Hematopoietic multipotent progenitor cell treated with erythropoietin and hydrocortisone succinate and interleukin-3 and kit ligand, for 6 days (in vitro differentiated cells): ENCODE data around the gene TAMALIN.
"Not testable (repeated sequence)": the region's sequence is repeated elsewhere in the genome, so short reads cannot be mapped to it uniquely, and the experiment has no call there.

ENCODE experiments used
- DNase-seq: peaks from one replicate; pipeline ENCODE4 v3.0.0-alpha.2; 2015

TAMALIN gene

GRCh38 chr12:52006726-52007157 is at the start of gene TAMALIN:
Gene TAMALIN, plus strand, starts transcription at chr12:52006946. Its CDS starts 74 bp downstream, at chr12:52007020.
- peak; percentile 61 for DNase-seq

GRCh38 chr12:51958542-51958941 is 48.2 kb upstream of the TAMALIN start:
- no peak for DNase-seq

GRCh38 chr12:51959211-51959610 is 47.5 kb upstream of the TAMALIN start:
- DNase-seq = no peak

DNA sequence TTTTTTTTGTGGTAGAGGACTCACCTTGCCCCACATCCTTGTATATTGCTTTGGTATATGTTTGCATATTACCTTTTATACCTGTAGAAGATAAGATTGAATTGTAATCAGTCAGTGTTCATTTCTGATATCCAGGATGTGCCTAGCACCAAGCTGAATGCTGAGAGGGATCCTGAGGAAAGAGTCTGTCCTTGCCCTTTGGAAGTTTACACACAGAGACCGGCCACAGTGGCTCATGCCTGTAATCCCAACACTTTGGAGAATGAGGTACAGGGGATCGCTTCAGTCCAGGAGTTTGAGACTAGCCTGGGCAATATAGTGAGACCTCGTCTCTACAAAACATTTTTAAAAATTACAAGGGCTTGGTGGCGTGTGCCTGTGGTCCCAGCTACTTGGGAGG is 46.8 kb upstream of the TAMALIN start:
- no peak for DNase-seq

GRCh38 chr12:51960488-51960887 is 46.3 kb upstream of the TAMALIN start:
- no peak for DNase-seq

DNA sequence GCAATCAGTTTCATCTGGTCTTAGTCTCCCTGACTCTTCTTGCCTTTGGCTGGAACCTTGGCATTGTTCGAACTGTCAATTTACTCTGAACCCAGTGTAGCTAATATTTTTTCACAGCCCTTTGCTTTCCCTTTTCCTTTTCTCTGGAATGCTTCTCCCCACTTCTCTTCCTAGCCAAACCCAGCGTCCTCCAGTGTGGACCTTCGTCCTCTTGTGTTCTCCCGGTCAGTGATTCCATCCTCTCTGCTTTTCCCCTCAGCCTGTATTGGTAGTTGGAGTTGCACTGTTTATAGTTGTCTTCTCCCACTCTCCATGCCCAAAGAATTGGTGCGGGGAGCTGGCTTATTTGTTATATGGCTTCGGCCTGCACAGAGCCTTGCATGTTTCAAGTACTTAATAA is 45.9 kb upstream of the TAMALIN start:
- no peak for DNase-seq

GRCh38 chr12:51961834-51962233 is 44.9 kb upstream of the TAMALIN start:
- DNase-seq = no peak

- DNase-seq = peak; percentile 45
These were observed 44.0 kb upstream of the TAMALIN start for GRCh38 chr12:51962737-51963136.

DNA sequence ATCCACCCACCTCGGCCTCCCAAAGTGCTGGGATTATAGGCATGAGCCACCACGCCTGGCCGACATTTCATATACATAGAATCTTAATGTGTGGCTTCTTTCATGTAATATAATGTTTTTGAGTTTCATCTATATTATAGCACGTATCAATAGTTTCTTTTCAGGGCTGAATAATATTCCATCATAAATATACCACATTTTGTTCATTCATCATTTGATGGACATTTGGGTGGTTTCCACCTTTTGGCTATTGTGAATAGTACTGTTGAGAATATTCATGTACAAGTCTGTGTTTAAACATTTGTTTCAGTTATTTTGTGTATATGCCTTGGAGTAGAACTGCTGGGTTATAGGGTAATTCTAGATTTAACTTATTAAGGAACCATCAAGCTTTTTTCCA is 43.3 kb upstream of the TAMALIN start:
- no peak for DNase-seq

GRCh38 chr12:51969643-51970042 is 37.1 kb upstream of the TAMALIN start:
- no peak for DNase-seq

DNA sequence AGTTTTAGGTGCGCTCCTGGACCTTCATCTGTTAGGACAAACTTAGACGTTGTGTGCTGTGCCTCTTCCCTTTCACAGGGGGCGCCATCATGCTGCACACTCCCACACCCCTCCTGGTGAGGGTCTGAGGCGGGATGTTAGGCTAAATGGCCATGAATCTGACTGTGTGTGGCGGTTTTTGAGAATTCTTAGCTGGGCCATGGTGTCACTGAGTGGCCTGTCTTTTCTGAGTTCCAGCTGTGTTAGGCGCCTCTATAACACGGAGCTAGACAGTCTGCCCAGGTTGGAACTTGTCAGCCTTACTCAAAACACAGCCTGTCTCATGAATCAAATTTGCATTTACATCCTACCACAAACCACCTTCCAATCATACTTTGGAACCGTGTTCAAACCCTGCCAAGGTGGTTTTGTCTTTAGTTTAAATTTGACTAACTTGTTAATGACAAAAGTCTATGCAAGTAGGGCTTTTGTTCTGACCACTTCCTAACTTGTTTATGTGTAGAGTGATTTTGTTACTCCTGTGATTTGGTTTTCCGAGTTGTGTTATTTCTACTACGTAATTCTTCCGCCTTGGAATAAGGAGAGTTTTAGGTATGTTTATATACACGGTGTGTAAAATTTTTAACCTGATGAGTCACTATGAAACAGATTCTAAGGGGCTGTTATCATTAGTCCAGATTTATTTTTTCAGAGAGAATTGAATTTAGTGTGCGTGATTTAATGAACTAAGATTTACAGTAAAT is 35.7 kb upstream of the TAMALIN start:
- DNase-seq = peak; percentile 39

GRCh38 chr12:51971679-51972421 is 34.9 kb upstream of the TAMALIN start:
- DNase-seq = peak; percentile 47

- peak; percentile 67 for DNase-seq
These were observed 34.3 kb upstream of the TAMALIN start for GRCh38 chr12:51972422-51972812.

DNA sequence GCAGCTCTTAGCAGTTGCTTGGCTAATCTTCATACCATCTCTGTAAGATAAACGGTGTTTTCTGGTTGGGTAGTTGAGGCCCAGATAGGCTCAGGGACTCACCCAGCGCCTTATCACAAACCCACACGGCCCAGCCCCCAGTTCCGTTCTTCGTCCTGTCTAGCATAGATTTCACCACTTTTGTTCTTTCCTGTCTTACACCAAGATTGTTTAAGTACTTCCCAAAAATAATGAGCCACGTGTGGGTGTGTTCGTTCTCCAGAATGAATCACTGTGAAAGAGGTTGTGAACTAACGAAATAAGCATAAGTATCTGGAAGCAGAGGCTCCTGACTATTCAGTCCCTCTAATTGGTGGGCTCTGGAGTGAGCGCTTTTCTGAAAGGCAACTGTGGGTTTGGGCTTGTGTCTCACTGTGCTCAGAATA is 33.9 kb upstream of the TAMALIN start:
- DNase-seq = peak; percentile 94

- DNase-seq = no peak
These were observed 33.2 kb upstream of the TAMALIN start for GRCh38 chr12:51973560-51973959.

DNA sequence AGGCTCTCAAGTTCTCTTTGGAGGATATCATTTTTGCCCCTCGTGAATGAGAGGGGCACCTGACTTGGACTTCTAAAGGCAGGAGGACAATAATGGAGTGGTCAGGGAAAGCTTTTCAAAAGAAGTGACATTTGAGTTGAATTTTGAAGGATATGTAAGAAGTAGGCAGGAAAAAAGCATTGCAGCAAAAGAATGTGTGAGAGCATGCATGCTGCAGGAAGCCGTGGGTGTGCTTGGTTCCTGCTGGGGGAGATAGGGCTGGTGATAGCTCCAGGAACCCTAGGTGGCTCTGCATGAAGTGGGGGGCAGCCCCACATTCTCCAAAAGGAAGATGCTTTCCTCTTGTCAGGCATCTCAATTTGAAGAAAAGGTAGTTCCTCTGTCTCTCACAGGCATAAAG is 32.1 kb upstream of the TAMALIN start:
- no peak for DNase-seq

DNA sequence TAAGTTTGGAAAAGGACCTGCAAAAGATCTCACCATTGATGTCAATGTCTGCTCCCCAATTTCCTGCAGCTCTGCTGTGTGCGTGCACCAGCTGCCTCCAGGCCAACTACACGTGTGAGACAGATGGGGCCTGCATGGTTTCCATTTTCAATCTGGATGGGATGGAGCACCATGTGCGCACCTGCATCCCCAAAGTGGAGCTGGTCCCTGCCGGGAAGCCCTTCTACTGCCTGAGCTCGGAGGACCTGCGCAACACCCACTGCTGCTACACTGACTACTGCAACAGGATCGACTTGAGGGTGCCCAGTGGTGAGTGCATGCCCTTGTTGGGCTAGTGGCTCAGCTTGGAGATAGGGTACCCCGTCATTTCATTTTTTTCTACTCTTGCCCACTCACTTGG is 31.6 kb upstream of the TAMALIN start:
- no peak for DNase-seq

DNA sequence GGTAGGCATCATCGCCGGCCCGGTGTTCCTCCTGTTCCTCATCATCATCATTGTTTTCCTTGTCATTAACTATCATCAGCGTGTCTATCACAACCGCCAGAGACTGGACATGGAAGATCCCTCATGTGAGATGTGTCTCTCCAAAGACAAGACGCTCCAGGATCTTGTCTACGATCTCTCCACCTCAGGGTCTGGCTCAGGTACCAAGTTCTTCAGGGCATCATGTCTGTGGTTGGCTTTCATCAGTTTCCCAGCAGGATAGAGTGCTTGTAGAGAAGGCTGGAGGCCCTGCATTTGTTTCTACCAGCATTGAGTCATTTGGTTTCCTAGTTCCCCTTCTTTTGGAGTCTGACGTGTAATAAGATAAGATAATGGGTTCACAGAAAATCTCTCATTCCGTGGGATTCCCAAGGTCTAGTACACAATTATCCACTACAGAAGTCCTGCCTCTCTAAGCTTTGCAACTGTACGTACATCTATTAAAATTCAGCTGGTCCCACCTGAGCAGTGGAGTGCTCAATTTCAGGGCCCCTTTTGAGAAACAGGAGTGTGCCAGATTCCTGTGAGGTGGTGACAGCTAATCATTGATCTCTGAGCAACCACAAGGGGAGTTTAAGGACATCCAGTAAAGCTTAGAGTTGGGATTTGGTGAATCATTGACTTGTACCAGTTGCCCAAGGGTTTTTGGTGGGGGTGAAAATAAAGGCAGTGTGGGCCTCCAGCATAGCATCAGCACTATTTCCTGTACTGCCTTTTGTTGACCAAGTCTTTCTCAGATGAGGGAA is 30.2 kb upstream of the TAMALIN start:
- DNase-seq = peak; percentile 32

- no peak for DNase-seq
These were observed 29.4 kb upstream of the TAMALIN start for GRCh38 chr12:51977320-51977753.

GRCh38 chr12:51979306-51979705 is 27.4 kb upstream of the TAMALIN start:
- not testable (repeated sequence) for DNase-seq

DNA sequence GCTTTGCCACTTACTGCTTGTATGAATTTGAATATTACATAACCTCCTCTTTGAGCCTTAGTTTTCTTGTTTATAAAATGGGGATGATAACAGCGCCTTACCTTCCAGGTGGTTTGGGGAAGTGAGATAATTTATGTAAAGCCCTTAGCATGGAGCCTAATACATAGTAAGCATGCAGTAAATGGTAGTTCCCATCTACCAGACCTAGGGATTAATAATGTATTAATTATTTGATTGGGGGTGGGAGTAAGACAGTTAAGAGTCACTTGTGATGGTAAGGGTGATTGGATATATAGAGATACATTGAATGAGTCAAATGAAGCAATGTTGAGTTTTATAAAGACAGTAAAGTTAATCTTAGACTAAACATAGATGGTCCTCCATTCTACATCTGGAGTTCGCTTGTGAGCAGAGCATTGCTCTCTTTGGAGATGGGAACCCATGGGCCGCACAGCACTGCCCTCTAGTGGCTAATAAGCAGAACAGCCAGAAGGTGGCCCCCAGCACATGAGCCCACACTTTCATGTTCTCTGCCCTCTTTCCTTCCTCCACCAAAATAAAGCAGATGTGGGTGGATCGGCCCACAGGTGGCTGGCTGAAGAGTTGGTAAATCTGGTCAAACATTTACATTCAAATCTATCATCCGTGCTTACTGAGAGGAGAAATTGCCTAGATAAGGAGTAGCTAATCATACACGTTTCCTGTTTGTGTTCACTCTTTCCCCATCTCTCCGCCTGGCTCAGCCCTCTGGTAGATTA is 26.5 kb upstream of the TAMALIN start:
- DNase-seq = peak; percentile 85

DNA sequence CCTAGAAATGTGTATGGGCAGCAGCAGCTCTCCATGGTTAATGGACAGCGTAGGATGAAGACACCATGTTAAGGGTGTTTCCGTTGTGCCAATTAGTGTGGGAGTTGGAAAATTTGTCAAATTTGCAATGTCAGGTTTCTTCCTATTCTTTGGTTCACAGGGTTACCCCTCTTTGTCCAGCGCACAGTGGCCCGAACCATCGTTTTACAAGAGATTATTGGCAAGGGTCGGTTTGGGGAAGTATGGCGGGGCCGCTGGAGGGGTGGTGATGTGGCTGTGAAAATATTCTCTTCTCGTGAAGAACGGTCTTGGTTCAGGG is 26.0 kb upstream of the TAMALIN start:
- DNase-seq = no peak

- DNase-seq = no peak
These were observed 22.1 kb upstream of the TAMALIN start for GRCh38 chr12:51984657-51985056.
